Nephron progenitor cell (in vitro differentiated cells): ENCODE measurements around the gene CFAP299.
"Not testable (repeated sequence)": the region's sequence is repeated elsewhere in the genome, so short reads cannot be mapped to it uniquely, and the experiment has no call there.

Experiments used
- DNase-seq: peaks from one replicate; pipeline ENCODE4 v3.0.0; 2021
- H3K27ac Mint-ChIP-seq: 2 replicates; pipeline ENCODE4 v1.8.0; 2021; ENCODE audit warnings: mild to moderate bottlenecking, moderate library complexity, mixed read lengths
- H3K27me3 Mint-ChIP-seq: 2 replicates; pipeline ENCODE4 v1.8.0; 2021; ENCODE audit warnings: mild to moderate bottlenecking, low read depth, mixed read lengths; ENCODE audit not compliant: poor library complexity
- H3K36me3 Mint-ChIP-seq: 2 replicates; pipeline ENCODE4 v1.8.0; 2021; ENCODE audit warnings: low read depth, mixed read lengths
- H3K4me1 Mint-ChIP-seq: 2 replicates; pipeline ENCODE4 v1.8.0; 2021; ENCODE audit warnings: mixed read lengths
- H3K4me3 Mint-ChIP-seq: 2 replicates; pipeline ENCODE4 v1.8.0; 2021; ENCODE audit warnings: mild to moderate bottlenecking, moderate library complexity, mixed read lengths
- H3K9me3 Mint-ChIP-seq: 2 replicates; pipeline ENCODE4 v1.8.0; 2021; ENCODE audit warnings: mild to moderate bottlenecking, moderate library complexity, mixed read lengths
- TF ChIP-seq, protein P1 (sequence below): fragments of 200-600 bp; sonication (generic); IDR thresholded peaks from 2 replicates; pipeline ENCODE4 v1.5.0; 2021; ENCODE audit warnings: antibody characterized with exemption

CFAP299 gene

DNA sequence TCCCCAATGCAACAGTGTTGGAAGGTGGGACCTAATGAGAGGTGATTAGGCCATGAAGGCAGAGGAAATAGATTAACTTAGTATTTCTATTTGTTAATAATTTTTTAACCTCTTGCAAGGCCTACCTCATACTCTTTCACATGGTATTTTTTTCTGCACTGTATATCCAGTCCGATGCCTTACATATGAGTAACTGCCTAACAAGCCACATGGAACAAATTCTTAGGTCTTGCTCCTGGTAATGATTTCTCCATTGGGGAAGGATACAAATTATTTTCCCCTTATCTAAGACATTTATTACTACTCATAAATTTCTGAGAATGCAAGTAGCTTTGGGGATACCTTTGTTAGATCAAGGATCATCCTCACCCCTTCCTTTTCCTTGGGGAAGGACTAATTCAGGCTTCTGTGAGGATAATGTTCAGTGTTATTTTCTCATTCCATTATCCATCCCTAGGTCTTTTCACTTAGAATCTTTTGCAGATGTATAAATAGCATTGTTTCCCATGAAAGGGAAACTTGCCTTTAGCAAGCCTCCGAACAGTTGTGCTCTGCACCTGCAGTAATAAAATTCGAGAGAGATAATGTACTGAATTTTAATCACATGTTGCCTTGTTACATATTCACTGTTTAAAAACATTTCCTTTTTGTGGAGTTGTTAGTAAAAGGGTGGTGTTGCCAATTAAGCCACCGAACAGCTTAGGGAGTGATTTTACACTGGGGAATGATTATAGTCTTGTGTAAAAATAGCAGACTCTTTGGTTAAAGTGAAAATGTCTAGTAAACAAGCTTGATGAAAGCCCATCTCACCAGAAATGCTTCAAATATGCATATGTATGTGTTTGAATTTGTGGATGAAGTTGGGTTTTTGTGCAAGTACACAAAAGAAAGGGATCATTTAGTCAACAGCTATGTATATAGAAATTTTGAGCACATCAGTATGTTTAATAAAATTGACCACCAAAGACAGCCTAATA is 89.9 kb downstream of the CFAP299 start:
- H3K4me1 Mint-ChIP-seq: peaks cover 8% of the 10 kb centered on the region
- H3K27me3 Mint-ChIP-seq: peaks cover 1% of the 10 kb centered on the region
- no peaks in the 10 kb centered on the region for H3K36me3 Mint-ChIP-seq
- H3K27ac Mint-ChIP-seq: no peak overlapping the region
- H3K9me3 Mint-ChIP-seq: no peaks in the 10 kb centered on the region
- no peak overlapping the region for H3K4me3 Mint-ChIP-seq
- DNase-seq: no peak
- TF ChIP-seq, protein P1, sequence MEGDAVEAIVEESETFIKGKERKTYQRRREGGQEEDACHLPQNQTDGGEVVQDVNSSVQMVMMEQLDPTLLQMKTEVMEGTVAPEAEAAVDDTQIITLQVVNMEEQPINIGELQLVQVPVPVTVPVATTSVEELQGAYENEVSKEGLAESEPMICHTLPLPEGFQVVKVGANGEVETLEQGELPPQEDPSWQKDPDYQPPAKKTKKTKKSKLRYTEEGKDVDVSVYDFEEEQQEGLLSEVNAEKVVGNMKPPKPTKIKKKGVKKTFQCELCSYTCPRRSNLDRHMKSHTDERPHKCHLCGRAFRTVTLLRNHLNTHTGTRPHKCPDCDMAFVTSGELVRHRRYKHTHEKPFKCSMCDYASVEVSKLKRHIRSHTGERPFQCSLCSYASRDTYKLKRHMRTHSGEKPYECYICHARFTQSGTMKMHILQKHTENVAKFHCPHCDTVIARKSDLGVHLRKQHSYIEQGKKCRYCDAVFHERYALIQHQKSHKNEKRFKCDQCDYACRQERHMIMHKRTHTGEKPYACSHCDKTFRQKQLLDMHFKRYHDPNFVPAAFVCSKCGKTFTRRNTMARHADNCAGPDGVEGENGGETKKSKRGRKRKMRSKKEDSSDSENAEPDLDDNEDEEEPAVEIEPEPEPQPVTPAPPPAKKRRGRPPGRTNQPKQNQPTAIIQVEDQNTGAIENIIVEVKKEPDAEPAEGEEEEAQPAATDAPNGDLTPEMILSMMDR: no peak

GRCh38 chr4:80431203-80431965 is 95.9 kb downstream of the CFAP299 start:
- TF ChIP-seq, protein P1: no peak
- Mint-ChIP-seq H3K27me3 (peaks cover 7% of the 10 kb centered on the region), H3K36me3 (no peaks in the 10 kb centered on the region), H3K9me3 (no peaks in the 10 kb centered on the region), H3K27ac (no peak overlapping the region), H3K4me1 (no peaks in the 10 kb centered on the region), H3K4me3 (no peak overlapping the region)
- no peak for DNase-seq

- TF ChIP-seq, protein P1: no peak
- Mint-ChIP-seq H3K4me1 (no peaks in the 10 kb centered on the region), H3K27ac (no peak overlapping the region), H3K9me3 (no peaks in the 10 kb centered on the region), H3K36me3 (no peaks in the 10 kb centered on the region), H3K4me3 (no peak overlapping the region), H3K27me3 (peaks cover 11% of the 10 kb centered on the region)
- DNase-seq: no peak
Measured at GRCh38 chr4:80434238-80434637, 98.7 kb downstream of the CFAP299 start.

- H3K36me3 Mint-ChIP-seq: peaks cover 6% of the 10 kb centered on the region
- H3K4me3 Mint-ChIP-seq: no peak overlapping the region
- DNase-seq: no peak
- H3K4me1 Mint-ChIP-seq: no peaks in the 10 kb centered on the region
- no peak overlapping the region for H3K27ac Mint-ChIP-seq
- peaks cover 12% of the 10 kb centered on the region for H3K27me3 Mint-ChIP-seq
- peaks cover 30% of the 10 kb centered on the region for H3K9me3 Mint-ChIP-seq
- TF ChIP-seq, protein P1: no peak
Measured at GRCh38 chr4:80438016-80438415, 102.5 kb downstream of the CFAP299 start.

GRCh38 chr4:80439294-80440061 is 103.9 kb downstream of the CFAP299 start:
- not testable (repeated sequence) for H3K27ac Mint-ChIP-seq, H3K4me1 Mint-ChIP-seq, H3K4me3 Mint-ChIP-seq, H3K36me3 Mint-ChIP-seq
- peak; percentile 3 for DNase-seq
- H3K27me3 Mint-ChIP-seq: peaks cover 12% of the 10 kb centered on the region
- H3K9me3 Mint-ChIP-seq: peaks cover 43% of the 10 kb centered on the region

DNA sequence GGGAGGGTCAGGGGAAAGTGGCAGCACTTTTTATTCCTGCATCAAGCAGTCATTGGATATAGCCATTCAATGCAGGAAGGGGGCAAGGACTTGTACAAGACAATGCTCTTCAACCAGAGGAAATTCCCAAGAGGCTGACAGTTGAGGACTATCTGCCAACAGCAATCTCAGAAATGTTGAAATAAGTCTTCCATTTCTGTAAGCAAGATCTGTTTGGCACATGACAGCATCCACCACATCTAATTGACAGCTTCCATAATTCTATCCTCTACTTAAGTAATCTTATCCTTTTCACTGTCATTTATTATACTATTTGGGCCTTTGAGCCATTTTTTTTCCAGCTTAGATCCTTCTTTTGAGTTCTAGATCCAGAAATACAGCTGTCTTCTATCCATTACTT is 110.7 kb downstream of the CFAP299 start:
- H3K9me3 Mint-ChIP-seq: peaks cover 36% of the 10 kb centered on the region
- DNase-seq: no peak
- TF ChIP-seq, protein P1: no peak
- no peak overlapping the region for H3K4me3 Mint-ChIP-seq
- no peaks in the 10 kb centered on the region for H3K36me3 Mint-ChIP-seq
- H3K27ac Mint-ChIP-seq: no peak overlapping the region
- no peaks in the 10 kb centered on the region for H3K4me1 Mint-ChIP-seq
- no peaks in the 10 kb centered on the region for H3K27me3 Mint-ChIP-seq
